ENCODE data around the gene LAMC1. TPM values are rescaled to one million over a fixed set of nuclear protein-coding genes. Genes with fewer than 3 reads are reported as not detected.

Gene LAMC1
- polyA plus RNA-seq, 1 of the 3 experiments (the other 2 are of a cell fraction) = 101 TPM

DNA sequence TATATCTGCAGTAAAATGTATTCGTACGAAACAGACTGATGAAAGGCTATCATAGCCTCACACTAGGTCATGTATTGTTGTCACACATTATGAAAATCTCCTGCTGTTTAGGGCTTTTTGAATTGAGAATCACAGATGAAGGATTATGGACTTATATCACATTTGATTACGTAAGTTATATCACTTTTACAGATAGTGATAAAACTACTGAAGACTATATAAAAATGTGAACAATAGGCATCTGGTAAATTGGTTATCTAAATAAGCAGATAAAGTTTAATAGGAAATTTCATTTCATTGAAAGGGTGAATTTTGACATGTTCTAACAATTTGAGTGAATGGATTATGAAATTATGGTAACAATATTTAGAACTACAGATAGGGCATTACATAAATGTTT is 20.0 kb downstream of the LAMC1 start:
- Histone ChIP-seq H3K79me2 (ENCODE audit: insufficient read depth) (peaks cover 100% of the 10 kb centered on the region), H3K4me1 (ENCODE audit: control insufficient read depth in 1 of 2, insufficient read depth in 2 of 2, low read depth in 1 of 2, low read length in 1 of 2) (peaks cover 39 to 55% of the 10 kb centered on the region in 2 experiments), H3K4me2 (no peak overlapping the region), H3K4me3 (ENCODE audit: low read depth in 2 of 2, low read length in 1 of 2) (no peak overlapping the region), H3K27me3 (ENCODE audit: insufficient read depth) (no peaks in the 10 kb centered on the region), H3K9ac (peak overlapping the region; percentile 52; the same call in 1 of the 2 replicates), H3K9me3 (no peaks in the 10 kb centered on the region), H3K9me2 (no peaks in the 10 kb centered on the region), H3F3A (replicated peaks; ENCODE audit: insufficient read depth) (peaks cover 30% of the 10 kb centered on the region), H4K20me1 (ENCODE audit: insufficient read depth) (peaks cover 56% of the 10 kb centered on the region), H3K27ac (ENCODE audit: low read depth in 2 of 2, low read length in 1 of 2) (peak overlapping the region in 1 of 2 experiments; percentile 85; a peak in 2 of 4 replicates), H2AFZ (ENCODE audit: low read depth) (no peak overlapping the region), H3K36me3 (replicated peaks in 1 of 2; ENCODE audit: control insufficient read depth in 1 of 2, insufficient read depth in 2 of 2, low read length in 1 of 2) (no peaks in the 10 kb centered on the region)
- TF ChIP-seq USF1 (IDR thresholded peaks at IDR 0.05; ENCODE audit: borderline replicate concordance, low read depth) = no peak
- TF ChIP-seq, protein P1, sequence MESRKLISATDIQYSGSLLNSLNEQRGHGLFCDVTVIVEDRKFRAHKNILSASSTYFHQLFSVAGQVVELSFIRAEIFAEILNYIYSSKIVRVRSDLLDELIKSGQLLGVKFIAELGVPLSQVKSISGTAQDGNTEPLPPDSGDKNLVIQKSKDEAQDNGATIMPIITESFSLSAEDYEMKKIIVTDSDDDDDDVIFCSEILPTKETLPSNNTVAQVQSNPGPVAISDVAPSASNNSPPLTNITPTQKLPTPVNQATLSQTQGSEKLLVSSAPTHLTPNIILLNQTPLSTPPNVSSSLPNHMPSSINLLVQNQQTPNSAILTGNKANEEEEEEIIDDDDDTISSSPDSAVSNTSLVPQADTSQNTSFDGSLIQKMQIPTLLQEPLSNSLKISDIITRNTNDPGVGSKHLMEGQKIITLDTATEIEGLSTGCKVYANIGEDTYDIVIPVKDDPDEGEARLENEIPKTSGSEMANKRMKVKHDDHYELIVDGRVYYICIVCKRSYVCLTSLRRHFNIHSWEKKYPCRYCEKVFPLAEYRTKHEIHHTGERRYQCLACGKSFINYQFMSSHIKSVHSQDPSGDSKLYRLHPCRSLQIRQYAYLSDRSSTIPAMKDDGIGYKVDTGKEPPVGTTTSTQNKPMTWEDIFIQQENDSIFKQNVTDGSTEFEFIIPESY (IDR thresholded peaks at IDR 0.05; ENCODE audit: borderline replicate concordance, low read depth) = no peak
- TF ChIP-seq MEF2A (IDR thresholded peaks at IDR 0.05; ENCODE audit: borderline replicate concordance, low read depth) = no peak
- TF ChIP-seq, protein P2, sequence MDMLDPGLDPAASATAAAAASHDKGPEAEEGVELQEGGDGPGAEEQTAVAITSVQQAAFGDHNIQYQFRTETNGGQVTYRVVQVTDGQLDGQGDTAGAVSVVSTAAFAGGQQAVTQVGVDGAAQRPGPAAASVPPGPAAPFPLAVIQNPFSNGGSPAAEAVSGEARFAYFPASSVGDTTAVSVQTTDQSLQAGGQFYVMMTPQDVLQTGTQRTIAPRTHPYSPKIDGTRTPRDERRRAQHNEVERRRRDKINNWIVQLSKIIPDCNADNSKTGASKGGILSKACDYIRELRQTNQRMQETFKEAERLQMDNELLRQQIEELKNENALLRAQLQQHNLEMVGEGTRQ (IDR thresholded peaks at IDR 0.05; ENCODE audit: borderline replicate concordance, low read depth, low read length) = no peak
- TF ChIP-seq ELF1 (IDR thresholded peaks at IDR 0.05) = no peak
- no peak for TF ChIP-seq NFIC (IDR thresholded peaks at IDR 0.05; ENCODE audit: borderline replicate concordance)
- no peak for TF ChIP-seq TCF12 (IDR thresholded peaks at IDR 0.05)
- no peak for TF ChIP-seq EZH2phosphoT487 (IDR thresholded peaks at IDR 0.05; ENCODE audit: borderline replicate concordance, low read depth)
- TF ChIP-seq, protein P3, sequence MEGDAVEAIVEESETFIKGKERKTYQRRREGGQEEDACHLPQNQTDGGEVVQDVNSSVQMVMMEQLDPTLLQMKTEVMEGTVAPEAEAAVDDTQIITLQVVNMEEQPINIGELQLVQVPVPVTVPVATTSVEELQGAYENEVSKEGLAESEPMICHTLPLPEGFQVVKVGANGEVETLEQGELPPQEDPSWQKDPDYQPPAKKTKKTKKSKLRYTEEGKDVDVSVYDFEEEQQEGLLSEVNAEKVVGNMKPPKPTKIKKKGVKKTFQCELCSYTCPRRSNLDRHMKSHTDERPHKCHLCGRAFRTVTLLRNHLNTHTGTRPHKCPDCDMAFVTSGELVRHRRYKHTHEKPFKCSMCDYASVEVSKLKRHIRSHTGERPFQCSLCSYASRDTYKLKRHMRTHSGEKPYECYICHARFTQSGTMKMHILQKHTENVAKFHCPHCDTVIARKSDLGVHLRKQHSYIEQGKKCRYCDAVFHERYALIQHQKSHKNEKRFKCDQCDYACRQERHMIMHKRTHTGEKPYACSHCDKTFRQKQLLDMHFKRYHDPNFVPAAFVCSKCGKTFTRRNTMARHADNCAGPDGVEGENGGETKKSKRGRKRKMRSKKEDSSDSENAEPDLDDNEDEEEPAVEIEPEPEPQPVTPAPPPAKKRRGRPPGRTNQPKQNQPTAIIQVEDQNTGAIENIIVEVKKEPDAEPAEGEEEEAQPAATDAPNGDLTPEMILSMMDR (IDR thresholded peaks at IDR 0.05) = no peak
- no peak for DNase-seq
- ChIA-PET CTCF (interaction anchor here (0.7 kb wide), 1 partner anchor 16 kb away, joined by 3 read pairs; no protein-coding TSS in a partner anchor), POLR2A (no interaction called here)
- 75% methylated on average over 3 of the region's 3 CpGs for WGBS (ENCODE audit: low lambda C conversion rate)

Data from SK-N-SH (cell line).